ENCODE results near the gene GET3. TPM values are rescaled to one million over a fixed set of nuclear protein-coding genes. Genes with fewer than 3 reads are reported as not detected.

Gene GET3
- total and polyA plus RNA-seq, 4 experiments from 2014 or later: 30.8 to 114 (median 47.6) TPM

GRCh38 chr19:12757544-12758274 is 20.4 kb downstream of the GET3 start:
- H3K36me3 Mint-ChIP-seq: no peaks in the 10 kb centered on the region
- peak in 4 of 5 donors; percentile 56 to 61 (median 58) for DNase-seq
- peaks cover 4 to 10% (median 5%) of the 10 kb centered on the region in 4 donors for H3K4me1 Mint-ChIP-seq
- Histone ChIP-seq H3K9me3 (ENCODE audit: control insufficient read depth in 1 of 2, low read length in 2 of 2) (no peaks in the 10 kb centered on the region), H3K4me1 (ENCODE audit: insufficient read depth, low read length) (peaks cover 3% of the 10 kb centered on the region), H3K36me3 (ENCODE audit: insufficient read depth, low read length) (no peaks in the 10 kb centered on the region), H3K4me3 (ENCODE audit: low read length in 2 of 2) (no peak overlapping the region), H3K27ac (ENCODE audit: low read depth, low read length) (no peak overlapping the region), H3K27me3 (ENCODE audit: insufficient read depth, low read length) (no peaks in the 10 kb centered on the region)
- peak overlapping the region in 5 of 8 donors; percentile 5 to 41 (median 32) for H3K4me3 Mint-ChIP-seq
- intact Hi-C loops (cut with micrococcal nuclease): loop anchor here (1.0 kb wide), 1 partner anchor 40 kb away; no protein-coding TSS in a partner anchor
- CTCF ChIA-PET (ENCODE audit: partially characterized antibody): interaction anchor here (0.6 to 27.8 kb wide), 24 partner anchors 10 to 573 kb away, joined by 3 to 906 read pairs (median 6); partner anchors contain the start of genes FBXW9, GET3, JUNB and PRDX2
- no peak overlapping the region for H3K27ac Mint-ChIP-seq
- H3K9me3 Mint-ChIP-seq: no peaks in the 10 kb centered on the region
- POLR2A ChIA-PET (ENCODE audit: partially characterized antibody): interaction anchor here (0.7 to 2.5 kb wide), 6 partner anchors 24 to 83 kb away, joined by 3 to 8 read pairs (median 4); partner anchors contain the start of genes JUNB and TRIR
- peaks cover 1 to 7% of the 10 kb centered on the region in 2 donors for H3K27me3 Mint-ChIP-seq

- ChIA-PET POLR2A (ENCODE audit: partially characterized antibody) (interaction anchor here (1.0 to 2.6 kb wide), 5 partner anchors 18 to 36 kb away, joined by 3 to 15 read pairs (median 3); partner anchors contain the start of genes GET3 and JUNB), CTCF (ENCODE audit: partially characterized antibody) (interaction anchor here (1.0 to 27.8 kb wide), 20 partner anchors 10 to 120 kb away, joined by 3 to 906 read pairs (median 6); partner anchors contain the start of genes GET3, JUNB, PRDX2 and RNASEH2A)
- Mint-ChIP-seq H3K36me3 (no peaks in the 10 kb centered on the region), H3K4me3 (no peak overlapping the region), H3K27ac (no peak overlapping the region), H3K4me1 (peaks cover 4 to 10% (median 5%) of the 10 kb centered on the region in 4 donors), H3K27me3 (peaks cover 1 to 2% of the 10 kb centered on the region in 2 donors), H3K9me3 (no peaks in the 10 kb centered on the region)
- no peaks in the 10 kb centered on the region for H3K9me3 ChIP-seq (ENCODE audit: control insufficient read depth in 1 of 2, low read length in 2 of 2)
- intact Hi-C loops (cut with micrococcal nuclease): loop anchor here (1.0 kb wide), 4 partner anchors 37 to 195 kb away; no protein-coding TSS in a partner anchor
- DNase-seq: no peak
- peaks cover 3% of the 10 kb centered on the region for H3K4me1 ChIP-seq (ENCODE audit: insufficient read depth, low read length)
- no peaks in the 10 kb centered on the region for H3K27me3 ChIP-seq (ENCODE audit: insufficient read depth, low read length)
- H3K4me3 ChIP-seq (ENCODE audit: low read length in 2 of 2): no peak overlapping the region
- H3K36me3 ChIP-seq (ENCODE audit: insufficient read depth, low read length): no peaks in the 10 kb centered on the region
- no peak overlapping the region for H3K27ac ChIP-seq (ENCODE audit: low read depth, low read length)
Observed at GRCh38 chr19:12759686-12760085, 22.4 kb downstream of the GET3 start.

GRCh38 chr19:12763100-12763499 is 25.8 kb downstream of the GET3 start:
- intact Hi-C loops (cut with micrococcal nuclease): no loop called here
- H3K9me3 Mint-ChIP-seq: peaks cover 0 to 2% (median 0%) of the 10 kb centered on the region in 8 donors
- no peak for DNase-seq
- peaks cover 2 to 8% (median 4%) of the 10 kb centered on the region in 4 donors for H3K4me1 Mint-ChIP-seq
- no peak overlapping the region for H3K4me3 Mint-ChIP-seq
- H3K4me3 ChIP-seq (ENCODE audit: low read length in 2 of 2): no peak overlapping the region
- no peak overlapping the region for H3K27ac Mint-ChIP-seq
- no peaks in the 10 kb centered on the region for H3K9me3 ChIP-seq (ENCODE audit: control insufficient read depth in 1 of 2, low read length in 2 of 2)
- peaks cover 0 to 5% of the 10 kb centered on the region in 2 donors for H3K36me3 Mint-ChIP-seq
- no peaks in the 10 kb centered on the region for H3K27me3 ChIP-seq (ENCODE audit: insufficient read depth, low read length)
- no peaks in the 10 kb centered on the region for H3K4me1 ChIP-seq (ENCODE audit: insufficient read depth, low read length)
- POLR2A ChIA-PET (ENCODE audit: partially characterized antibody): interaction anchor here (2.8 kb wide), 1 partner anchor 29 kb away, joined by 10 read pairs; no protein-coding TSS in a partner anchor
- no peak overlapping the region for H3K27ac ChIP-seq (ENCODE audit: low read depth, low read length)
- H3K36me3 ChIP-seq (ENCODE audit: insufficient read depth, low read length): no peaks in the 10 kb centered on the region
- peaks cover 0 to 1% of the 10 kb centered on the region in 2 donors for H3K27me3 Mint-ChIP-seq
- CTCF ChIA-PET (ENCODE audit: partially characterized antibody): interaction anchor here (1.0 to 27.8 kb wide), 5 partner anchors 13 to 91 kb away, joined by 3 to 906 read pairs (median 44); partner anchors contain the start of genes GET3, HOOK2, JUNB and PRDX2

- H3K4me3 Mint-ChIP-seq: no peak overlapping the region
- no peaks in the 10 kb centered on the region for H3K36me3 ChIP-seq (ENCODE audit: insufficient read depth, low read length)
- H3K9me3 Mint-ChIP-seq: peaks cover 0 to 2% (median 0%) of the 10 kb centered on the region in 8 donors
- H3K27me3 Mint-ChIP-seq: no peaks in the 10 kb centered on the region
- no peak overlapping the region for H3K27ac ChIP-seq (ENCODE audit: low read depth, low read length)
- no peak for DNase-seq
- ChIA-PET POLR2A (ENCODE audit: partially characterized antibody) (interaction anchor here (0.8 to 3.6 kb wide), 5 partner anchors 17 to 83 kb away, joined by 3 to 30 read pairs (median 10); partner anchors contain the start of gene JUNB), CTCF (ENCODE audit: partially characterized antibody) (interaction anchor here (0.5 to 27.8 kb wide), 8 partner anchors 11 to 402 kb away, joined by 3 to 906 read pairs (median 4); partner anchors contain the start of genes HOOK2, JUNB, PRDX2 and RNASEH2A)
- H3K27ac Mint-ChIP-seq: no peak overlapping the region
- H3K4me3 ChIP-seq (ENCODE audit: low read length in 2 of 2): no peak overlapping the region
- intact Hi-C loops (cut with micrococcal nuclease): no loop called here
- no peaks in the 10 kb centered on the region for H3K4me1 ChIP-seq (ENCODE audit: insufficient read depth, low read length)
- peaks cover 4 to 11% (median 7%) of the 10 kb centered on the region in 4 donors for H3K4me1 Mint-ChIP-seq
- H3K27me3 ChIP-seq (ENCODE audit: insufficient read depth, low read length): no peaks in the 10 kb centered on the region
- peaks cover 0 to 5% of the 10 kb centered on the region in 2 donors for H3K36me3 Mint-ChIP-seq
- no peaks in the 10 kb centered on the region for H3K9me3 ChIP-seq (ENCODE audit: control insufficient read depth in 1 of 2, low read length in 2 of 2)
Observed at GRCh38 chr19:12764698-12765097, 27.4 kb downstream of the GET3 start.

GRCh38 chr19:12766051-12766521 is 28.8 kb downstream of the GET3 start:
- peaks cover 2 to 14% (median 6%) of the 10 kb centered on the region in 4 donors for H3K4me1 Mint-ChIP-seq
- H3K36me3 Mint-ChIP-seq: peaks cover 0 to 5% of the 10 kb centered on the region in 2 donors
- H3K4me3 Mint-ChIP-seq: peak overlapping the region in 1 of 8 donors; percentile 48
- no peaks in the 10 kb centered on the region for H3K27me3 ChIP-seq (ENCODE audit: insufficient read depth, low read length)
- intact Hi-C loops (cut with micrococcal nuclease): loop anchor here (1.0 kb wide), 3 partner anchors 9 to 81 kb away; partner anchors contain the start of gene HOOK2
- ChIA-PET CTCF (ENCODE audit: partially characterized antibody) (interaction anchor here (0.7 to 27.8 kb wide), 13 partner anchors 10 to 107 kb away, joined by 3 to 906 read pairs (median 5); partner anchors contain the start of genes HOOK2, JUNB, PRDX2 and RNASEH2A), POLR2A (ENCODE audit: partially characterized antibody) (interaction anchor here (0.8 to 3.6 kb wide), 8 partner anchors 10 to 199 kb away, joined by 3 to 30 read pairs (median 4); partner anchors contain the start of genes HOOK2 and JUNB)
- H3K4me3 ChIP-seq (ENCODE audit: low read length in 2 of 2): no peak overlapping the region
- H3K9me3 ChIP-seq (ENCODE audit: control insufficient read depth in 1 of 2, low read length in 2 of 2): no peaks in the 10 kb centered on the region
- peaks cover 0 to 2% (median 0%) of the 10 kb centered on the region in 8 donors for H3K9me3 Mint-ChIP-seq
- H3K27ac ChIP-seq (ENCODE audit: low read depth, low read length): no peak overlapping the region
- no peaks in the 10 kb centered on the region for H3K4me1 ChIP-seq (ENCODE audit: insufficient read depth, low read length)
- no peaks in the 10 kb centered on the region for H3K27me3 Mint-ChIP-seq
- no peaks in the 10 kb centered on the region for H3K36me3 ChIP-seq (ENCODE audit: insufficient read depth, low read length)
- H3K27ac Mint-ChIP-seq: peak overlapping the region in 1 of 7 donors; percentile 42
- peak; percentile 63 to 83 (median 69) for DNase-seq

GRCh38 chr19:12767150-12767549 is 29.9 kb downstream of the GET3 start:
- Histone ChIP-seq H3K4me3 (ENCODE audit: low read length in 2 of 2) (no peak overlapping the region), H3K9me3 (ENCODE audit: control insufficient read depth in 1 of 2, low read length in 2 of 2) (no peaks in the 10 kb centered on the region), H3K27ac (ENCODE audit: low read depth, low read length) (no peak overlapping the region), H3K36me3 (ENCODE audit: insufficient read depth, low read length) (no peaks in the 10 kb centered on the region), H3K4me1 (ENCODE audit: insufficient read depth, low read length) (no peaks in the 10 kb centered on the region), H3K27me3 (ENCODE audit: insufficient read depth, low read length) (no peaks in the 10 kb centered on the region)
- POLR2A ChIA-PET (ENCODE audit: partially characterized antibody): interaction anchor here (0.6 to 3.6 kb wide), 3 partner anchors 11 to 511 kb away, joined by 3 to 30 read pairs (median 11); no protein-coding TSS in a partner anchor
- CTCF ChIA-PET (ENCODE audit: partially characterized antibody): interaction anchor here (1.1 to 27.8 kb wide), 8 partner anchors 9 to 106 kb away, joined by 3 to 906 read pairs (median 7); partner anchors contain the start of genes HOOK2, JUNB, PRDX2 and RNASEH2A
- Mint-ChIP-seq H3K27ac (no peak overlapping the region), H3K27me3 (no peaks in the 10 kb centered on the region), H3K36me3 (peaks cover 0 to 5% of the 10 kb centered on the region in 2 donors), H3K4me3 (no peak overlapping the region), H3K9me3 (peaks cover 0 to 2% (median 0%) of the 10 kb centered on the region in 8 donors), H3K4me1 (peaks cover 4 to 14% (median 5%) of the 10 kb centered on the region in 4 donors)
- no peak for DNase-seq
- intact Hi-C loops (cut with micrococcal nuclease): no loop called here

Data from CD4-positive, alpha-beta memory T cell (primary cell).